Measurements from ENCODE around the gene CARD9. TPM values are rescaled to one million over a fixed set of nuclear protein-coding genes. Genes with fewer than 3 reads are reported as not detected.

The CARD9 gene
- total RNA-seq, 4 donors from 2014 or later: 2.3 to 7.4 (median 3.3) TPM

- TF ChIP-seq CTCF (IDR thresholded peaks at IDR 0.05): no peak
- TF ChIP-seq EP300 (IDR thresholded peaks at IDR 0.05): no peak
- TF ChIP-seq POLR2AphosphoS5 (IDR thresholded peaks at IDR 0.05): no peak
- TF ChIP-seq POLR2A (IDR thresholded peaks at IDR 0.05): no peak
- 0% methylated on average over 4 of the region's 60 CpGs for WGBS
- DNase-seq (ENCODE audit: low spot score in 2 of 2): no peak
- Histone ChIP-seq H3K27me3 (no peaks in the 10 kb centered on the region), H3K36me3 (peaks cover 18% of the 10 kb centered on the region), H3K4me1 (peaks cover 48% of the 10 kb centered on the region), H3K9me3 (no peaks in the 10 kb centered on the region), H3K4me3 (peak overlapping the region; percentile 52), H3K27ac (peak overlapping the region; percentile 51)
Observed at GRCh38 chr9:136342181-136343120, 31.0 kb downstream of the CARD9 start.

DNA sequence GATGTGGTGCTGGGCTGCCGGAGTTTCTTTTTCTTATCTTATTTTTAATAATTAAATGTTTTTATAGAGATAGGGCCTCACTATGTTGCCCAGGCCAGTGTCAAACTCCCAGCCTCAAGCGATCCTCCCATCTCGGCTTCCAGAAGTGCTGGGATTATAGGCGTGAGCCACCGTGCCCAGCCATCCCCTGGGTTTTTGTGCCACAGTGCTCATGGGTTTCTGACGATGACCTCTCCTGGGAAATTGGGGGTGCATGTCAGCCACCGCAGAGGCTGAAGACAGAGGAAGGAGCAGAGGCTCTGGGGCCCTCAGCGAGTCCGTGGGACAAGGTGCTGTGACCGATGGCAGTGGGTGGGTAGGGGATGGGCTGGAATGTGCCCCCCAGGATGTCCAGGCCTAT, 31.7 kb downstream of the CARD9 start:
- Histone ChIP-seq H3K4me1 (peaks cover 46% of the 10 kb centered on the region), H3K4me3 (peak overlapping the region; percentile 52), H3K36me3 (peaks cover 25% of the 10 kb centered on the region), H3K27me3 (no peaks in the 10 kb centered on the region), H3K9me3 (no peaks in the 10 kb centered on the region), H3K27ac (no peak overlapping the region)
- 50% methylated on average over 6 of the region's 10 CpGs for WGBS
- DNase-seq (ENCODE audit: low spot score in 2 of 2): no peak
- TF ChIP-seq EP300 (IDR thresholded peaks at IDR 0.05) (no peak), POLR2AphosphoS5 (IDR thresholded peaks at IDR 0.05) (no peak), POLR2A (IDR thresholded peaks at IDR 0.05) (no peak), CTCF (IDR thresholded peaks at IDR 0.05) (no peak)

- no peak for TF ChIP-seq POLR2A (IDR thresholded peaks at IDR 0.05)
- no peak for TF ChIP-seq EP300 (IDR thresholded peaks at IDR 0.05)
- no peak for TF ChIP-seq POLR2AphosphoS5 (IDR thresholded peaks at IDR 0.05)
- TF ChIP-seq CTCF (IDR thresholded peaks at IDR 0.05): no peak
- Histone ChIP-seq H3K9me3 (no peaks in the 10 kb centered on the region), H3K27me3 (no peaks in the 10 kb centered on the region), H3K4me3 (no peak overlapping the region), H3K4me1 (peaks cover 41% of the 10 kb centered on the region), H3K36me3 (peaks cover 31% of the 10 kb centered on the region), H3K27ac (no peak overlapping the region)
- WGBS: 97% methylated on average over 7 of the region's 18 CpGs
- DNase-seq (ENCODE audit: low spot score in 2 of 2): no peak
Observed at GRCh38 chr9:136341042-136341655, 32.3 kb downstream of the CARD9 start.

- H3K9me3 ChIP-seq: no peaks in the 10 kb centered on the region
- H3K27ac ChIP-seq: no peak overlapping the region
- 98% methylated on average over 8 of the region's 28 CpGs for WGBS
- H3K4me1 ChIP-seq: peaks cover 35% of the 10 kb centered on the region
- H3K4me3 ChIP-seq: no peak overlapping the region
- no peaks in the 10 kb centered on the region for H3K27me3 ChIP-seq
- peaks cover 34% of the 10 kb centered on the region for H3K36me3 ChIP-seq
- no peak for DNase-seq (ENCODE audit: low spot score in 2 of 2)
- TF ChIP-seq POLR2A (IDR thresholded peaks at IDR 0.05) (no peak), POLR2AphosphoS5 (IDR thresholded peaks at IDR 0.05) (no peak), EP300 (IDR thresholded peaks at IDR 0.05) (no peak), CTCF (IDR thresholded peaks at IDR 0.05) (no peak)
Observed at GRCh38 chr9:136340356-136341041, 33.0 kb downstream of the CARD9 start.

GRCh38 chr9:136339958-136340310, 33.5 kb downstream of the CARD9 start:
- DNase-seq (ENCODE audit: low spot score in 2 of 2): no peak
- Histone ChIP-seq H3K4me1 (peaks cover 29% of the 10 kb centered on the region), H3K27me3 (no peaks in the 10 kb centered on the region), H3K36me3 (peaks cover 34% of the 10 kb centered on the region), H3K27ac (no peak overlapping the region), H3K9me3 (no peaks in the 10 kb centered on the region), H3K4me3 (no peak overlapping the region)
- TF ChIP-seq EP300 (IDR thresholded peaks at IDR 0.05) (no peak), CTCF (IDR thresholded peaks at IDR 0.05) (no peak)
- WGBS: 91% methylated on average over 8 of the region's 12 CpGs

Data from suprapubic skin (tissue), 4 donors.